Calu3 (cell line): ENCODE data around the gene DGCR2. TPM values are rescaled to one million over a fixed set of nuclear protein-coding genes. Genes with fewer than 3 reads are reported as not detected.

Source experiments
- BruUV-seq: library from RNA; stranded (reverse); fragments of 400-500 nt; replicated peaks from 2 replicates; lab custom pipeline; 2021; lab: Mats Ljungman, UMichigan
- CTCF ChIA-PET: fragments of 300-600 bp; sonication (Branson Sonifier 250); formaldehyde crosslinking; loops from one replicate; lab custom pipeline; 2022; ENCODE audit warnings: antibody characterized with exemption; lab: Charles Lee
- DNase-seq: peaks from one replicate; pipeline ENCODE4 v3.0.0; 2022
- H3K27ac Mint-ChIP-seq: one replicate; pipeline ENCODE4 v1.8.0; 2022; ENCODE audit warnings: mixed read lengths; ENCODE audit not compliant: unreplicated experiment
- H3K27me3 Mint-ChIP-seq: one replicate; pipeline ENCODE4 v1.8.0; 2022; ENCODE audit warnings: mixed read lengths; ENCODE audit not compliant: unreplicated experiment
- H3K36me3 Mint-ChIP-seq: one replicate; pipeline ENCODE4 v1.8.0; 2022; ENCODE audit warnings: mild to moderate bottlenecking, moderate library complexity, mixed read lengths; ENCODE audit not compliant: insufficient read depth, unreplicated experiment
- H3K4me1 Mint-ChIP-seq: one replicate; pipeline ENCODE4 v1.8.0; 2022; ENCODE audit warnings: mild to moderate bottlenecking, low read depth, mixed read lengths; ENCODE audit not compliant: unreplicated experiment
- H3K4me3 Mint-ChIP-seq: one replicate; pipeline ENCODE4 v1.8.0; 2022; ENCODE audit warnings: mild to moderate bottlenecking, low read depth, moderate library complexity, mixed read lengths; ENCODE audit not compliant: unreplicated experiment
- H3K9me3 Mint-ChIP-seq: one replicate; pipeline ENCODE4 v1.8.0; 2022; ENCODE audit warnings: low read depth, mixed read lengths; ENCODE audit not compliant: unreplicated experiment
- CTCF ChIP-seq: fragments of 200-600 bp; IDR thresholded peaks from one replicate; pipeline ENCODE4 v1.8.0; 2022; ENCODE audit warnings: antibody characterized with exemption; ENCODE audit not compliant: unreplicated experiment
- intact Hi-C: fragments of 100-400 bp; cut with micrococcal nuclease; formaldehyde crosslinking; loops from one replicate; pipeline ENCODE4 v1.10.0; 2022; ENCODE audit not compliant: unreplicated experiment
- total RNA-seq: library from RNA; stranded (reverse); gene quantifications from 2 replicates; pipeline ENCODE4 v1.2.3, GENCODE V29; 2022

DGCR2 gene
- total RNA-seq, 1 experiment from 2014 or later: 76.4 TPM

- DNase-seq: no peak
- no TSS peak for BruUV-seq
- Mint-ChIP-seq H3K27me3 (no peaks in the 10 kb centered on the region), H3K9me3 (no peaks in the 10 kb centered on the region), H3K4me1 (peaks cover 19% of the 10 kb centered on the region), H3K4me3 (no peak overlapping the region), H3K36me3 (peaks cover under 1% of the 10 kb centered on the region), H3K27ac (no peak overlapping the region)
- intact Hi-C loops: no loop called here
- no peak for TF ChIP-seq CTCF
- CTCF ChIA-PET: interaction anchor here (0.9 to 1.2 kb wide), 2 partner anchors 8 to 29 kb away, joined by 3 read pairs; partner anchors contain the start of gene ESS2
Measured at GRCh38 chr22:19114984-19115552, 7.1 kb downstream of the DGCR2 start.

GRCh38 chr22:19113429-19113828 is 8.8 kb downstream of the DGCR2 start:
- DNase-seq: no peak
- no peak overlapping the region for H3K4me3 Mint-ChIP-seq
- peaks cover 26% of the 10 kb centered on the region for H3K4me1 Mint-ChIP-seq
- no peaks in the 10 kb centered on the region for H3K36me3 Mint-ChIP-seq
- CTCF ChIA-PET: no interaction called here
- TF ChIP-seq CTCF: no peak
- no peak overlapping the region for H3K27ac Mint-ChIP-seq
- H3K9me3 Mint-ChIP-seq: no peaks in the 10 kb centered on the region
- intact Hi-C loops: no loop called here
- H3K27me3 Mint-ChIP-seq: no peaks in the 10 kb centered on the region
- no TSS peak for BruUV-seq

GRCh38 chr22:19111584-19111983 is 10.6 kb downstream of the DGCR2 start:
- no peaks in the 10 kb centered on the region for H3K27me3 Mint-ChIP-seq
- peaks cover 35% of the 10 kb centered on the region for H3K4me1 Mint-ChIP-seq
- H3K4me3 Mint-ChIP-seq: no peak overlapping the region
- DNase-seq: no peak
- TF ChIP-seq CTCF: no peak
- CTCF ChIA-PET: interaction anchor here (1.0 kb wide), 1 partner anchor 22 kb away, joined by 3 read pairs; no protein-coding TSS in a partner anchor
- H3K36me3 Mint-ChIP-seq: no peaks in the 10 kb centered on the region
- no peaks in the 10 kb centered on the region for H3K9me3 Mint-ChIP-seq
- H3K27ac Mint-ChIP-seq: no peak overlapping the region
- intact Hi-C loops: no loop called here
- no TSS peak for BruUV-seq

- H3K4me1 Mint-ChIP-seq: peaks cover 35% of the 10 kb centered on the region
- H3K9me3 Mint-ChIP-seq: no peaks in the 10 kb centered on the region
- no peak for TF ChIP-seq CTCF
- H3K27ac Mint-ChIP-seq: no peak overlapping the region
- intact Hi-C loops: no loop called here
- BruUV-seq: no TSS peak
- CTCF ChIA-PET: interaction anchor here (1.0 kb wide), 1 partner anchor 22 kb away, joined by 3 read pairs; no protein-coding TSS in a partner anchor
- no peaks in the 10 kb centered on the region for H3K36me3 Mint-ChIP-seq
- no peak overlapping the region for H3K4me3 Mint-ChIP-seq
- DNase-seq: no peak
- H3K27me3 Mint-ChIP-seq: no peaks in the 10 kb centered on the region
Measured at GRCh38 chr22:19111140-19111539, 11.1 kb downstream of the DGCR2 start.
